ENCODE results near the gene KCNK10.

GRCh38 chr14:88312257-88312656, 10.8 kb downstream of the KCNK10 start:
- TF ChIP-seq CTCF (IDR thresholded peaks at IDR 0.05), result no peak
- TF ChIP-seq EP300 (IDR thresholded peaks at IDR 0.05), result no peak
- no peak for TF ChIP-seq POLR2A (IDR thresholded peaks at IDR 0.05)
- TF ChIP-seq POLR2AphosphoS5 (IDR thresholded peaks at IDR 0.05), result no peak

Data from suprapubic skin (tissue), 4 donors.